Measurements from ENCODE around the gene ERP27. TPM values are rescaled to one million over a fixed set of nuclear protein-coding genes. Genes with fewer than 3 reads are reported as not detected.

ERP27 gene
- total RNA-seq, 1 donor from 2014 or later, result 0.25 TPM

GRCh38 chr12:14910090-14910915 is 28.0 kb downstream of the ERP27 start:
- ATAC-seq (no peak), DNase-seq (no peak)
- intact Hi-C loops (cut with micrococcal nuclease), result no loop called here

- intact Hi-C loops (cut with micrococcal nuclease), result no loop called here
- no peak for DNase-seq
- ATAC-seq, result no peak
Measured at GRCh38 chr12:14907953-14908352, 30.4 kb downstream of the ERP27 start.

- intact Hi-C loops (cut with micrococcal nuclease), result no loop called here
Measured at GRCh38 chr12:14906114-14906513, 32.2 kb downstream of the ERP27 start.

GRCh38 chr12:14905269-14906004 is 32.9 kb downstream of the ERP27 start:
- intact Hi-C loops (cut with micrococcal nuclease), result no loop called here
- peak; percentile 60 for DNase-seq
- peak; percentile 74 for ATAC-seq

More at GRCh38 chr12:14906114-14906513, 32.2 kb downstream of the ERP27 start:
- no peak for ATAC-seq
- no peak for DNase-seq

- intact Hi-C loops (cut with micrococcal nuclease), result no loop called here
- ATAC-seq (no peak), DNase-seq (no peak)
Measured at GRCh38 chr12:14904854-14905253, 33.5 kb downstream of the ERP27 start.

GRCh38 chr12:14903386-14904098 is 34.8 kb downstream of the ERP27 start:
- no peak for ATAC-seq
- no peak for DNase-seq
- intact Hi-C loops (cut with micrococcal nuclease), result no loop called here

GRCh38 chr12:14902465-14902864 is 35.9 kb downstream of the ERP27 start:
- peak; percentile 12 for ATAC-seq
- intact Hi-C loops (cut with micrococcal nuclease), result no loop called here
- no peak for DNase-seq

- DNase-seq (peak; percentile 39), ATAC-seq (peak; percentile 81)
- intact Hi-C loops (cut with micrococcal nuclease), result no loop called here
Measured at GRCh38 chr12:14901228-14901562, 37.1 kb downstream of the ERP27 start.

- intact Hi-C loops (cut with micrococcal nuclease), result no loop called here
- no peak for ATAC-seq
- DNase-seq, result no peak
Measured at GRCh38 chr12:14900521-14901227, 37.7 kb downstream of the ERP27 start.

- intact Hi-C loops (cut with micrococcal nuclease), result no loop called here
- DNase-seq (no peak), ATAC-seq (peak; percentile 15)
Measured at GRCh38 chr12:14896521-14897169, 41.7 kb downstream of the ERP27 start.

GRCh38 chr12:14893506-14894250 is 44.7 kb downstream of the ERP27 start:
- intact Hi-C loops (cut with micrococcal nuclease), result no loop called here
- no peak for DNase-seq
- ATAC-seq, result peak; percentile 87

GRCh38 chr12:14892726-14893505 is 45.4 kb downstream of the ERP27 start:
- peak; percentile 88 for ATAC-seq
- intact Hi-C loops (cut with micrococcal nuclease), result no loop called here
- DNase-seq, result peak; percentile 36

GRCh38 chr12:14890701-14891100 is 47.6 kb downstream of the ERP27 start:
- intact Hi-C loops (cut with micrococcal nuclease), result no loop called here
- no peak for ATAC-seq

GRCh38 chr12:14886271-14886670 is 52.1 kb downstream of the ERP27 start:
- intact Hi-C loops (cut with micrococcal nuclease), result loop anchor here (5.0 kb wide), 1 partner anchor 39 kb away; no protein-coding TSS in a partner anchor
- DNase-seq, result no peak
- no peak for ATAC-seq

More at GRCh38 chr12:14890701-14891100, 47.6 kb downstream of the ERP27 start:
- no peak for DNase-seq

- intact Hi-C loops (cut with micrococcal nuclease), result loop anchor here (5.0 kb wide), 1 partner anchor 38 kb away; no protein-coding TSS in a partner anchor
- DNase-seq (peak; percentile 61), ATAC-seq (peak; percentile 88)
Measured at GRCh38 chr12:14885718-14886221, 52.6 kb downstream of the ERP27 start, which contains the start of gene MGP. Gene MGP, minus strand, starts transcription at chr12:14885854. Its CDS starts 63 bp downstream, at chr12:14885791.

- DNase-seq (peak; percentile 82), ATAC-seq (peak; percentile 76)
- intact Hi-C loops (cut with micrococcal nuclease), result no loop called here
Measured at GRCh38 chr12:14884458-14884878, 53.9 kb downstream of the ERP27 start.

GRCh38 chr12:14883686-14884085 is 54.7 kb downstream of the ERP27 start:
- DNase-seq (no peak), ATAC-seq (peak; percentile 4)
- intact Hi-C loops (cut with micrococcal nuclease), result no loop called here
